ENCODE measurements around the gene PRR5L.

Gene PRR5L

GRCh38 chr11:36507824-36508489, 211.9 kb downstream of the PRR5L start:
- H3K27me3 ChIP-seq (ENCODE audit: control insufficient read depth in 3 of 3, insufficient read depth in 3 of 3, low read depth in 1 of 3, low read length in 3 of 3) = peaks cover 0 to 2% (median 0%) of the 10 kb centered on the region in 3 experiments
- no peak overlapping the region for H4K8ac ChIP-seq (ENCODE audit: low read depth, low read length)
- no peak overlapping the region for H3K18ac ChIP-seq (ENCODE audit: low read length)
- no peak overlapping the region for H2BK5ac ChIP-seq (ENCODE audit: low read length)
- H2AK5ac ChIP-seq (ENCODE audit: low read depth, low read length) = no peak overlapping the region
- peaks cover 1 to 3% of the 10 kb centered on the region in 2 donors for H3K4me1 ChIP-seq (ENCODE audit: control insufficient read depth in 2 of 2, insufficient read depth in 1 of 2, low read depth in 1 of 2, low read length in 2 of 2)
- H3K4ac ChIP-seq (ENCODE audit: low read length) = no peak overlapping the region
- no peak overlapping the region for H3K27ac ChIP-seq (replicated peaks; ENCODE audit: low read length)
- H3K4me3 ChIP-seq (ENCODE audit: low read length in 2 of 2) = peak overlapping the region in 1 of 2 donors; percentile 98
- no peak overlapping the region for H3K9ac ChIP-seq (ENCODE audit: low read depth, low read length, poor library complexity)
- H3K4me2 ChIP-seq (ENCODE audit: insufficient read depth, low read length, poor library complexity, severe bottlenecking) = no peak overlapping the region
- no peak overlapping the region for H2AFZ ChIP-seq (ENCODE audit: low read length)
- peaks cover 0 to 26% of the 10 kb centered on the region in 2 donors for H3K36me3 ChIP-seq (replicated peaks in 1 of 2; ENCODE audit: control insufficient read depth in 2 of 2, insufficient read depth in 2 of 2, low read length in 2 of 2)
- no CpG with 5 or more reads among the region's 7 CpGs for WGBS, 2 donors (ENCODE audit: extremely low coverage in 2 of 2, insufficient read length in 2 of 2, insufficient replicate concordance in 1 of 2)
- no peak for DNase-seq (ENCODE audit: low spot score)
- peaks cover 4% of the 10 kb centered on the region for H3K79me1 ChIP-seq (ENCODE audit: low read depth, low read length)
- H3K23ac ChIP-seq (ENCODE audit: low read depth, low read length, poor library complexity) = no peak overlapping the region
- H2BK15ac ChIP-seq (ENCODE audit: low read length) = no peak overlapping the region
- no peak overlapping the region for H3K14ac ChIP-seq (ENCODE audit: low read length)
- H2BK12ac ChIP-seq (ENCODE audit: low read length) = no peak overlapping the region
- H4K91ac ChIP-seq (ENCODE audit: low read depth, low read length, poor library complexity) = no peak overlapping the region
- peaks cover 0 to 2% of the 10 kb centered on the region in 2 donors for H3K9me3 ChIP-seq (replicated peaks in 1 of 2; ENCODE audit: control insufficient read depth in 2 of 2, insufficient read depth in 1 of 2, low read depth in 1 of 2, low read length in 2 of 2)
- no peak overlapping the region for H2BK120ac ChIP-seq (ENCODE audit: low read depth, low read length)

DNA sequence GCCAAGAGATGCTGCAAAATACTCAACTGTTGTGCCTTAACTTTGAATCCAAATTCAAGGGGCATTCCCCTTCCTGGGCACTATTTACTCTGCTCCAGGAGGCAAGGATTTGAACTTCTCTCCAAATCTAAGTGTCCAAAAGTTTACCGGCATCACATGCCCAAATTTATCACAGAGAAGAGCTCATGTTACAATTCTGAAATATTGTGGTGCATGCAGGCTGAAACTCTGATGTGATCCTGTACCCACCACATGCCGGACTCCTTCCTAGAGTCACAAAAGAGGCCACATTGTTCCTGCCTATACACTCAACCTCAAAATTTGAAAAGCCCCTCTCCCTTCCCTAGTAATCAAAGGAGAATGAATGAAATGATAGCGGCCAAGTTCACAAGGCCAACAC, 212.7 kb downstream of the PRR5L start:
- WGBS, 2 donors (ENCODE audit: extremely low coverage in 2 of 2, insufficient read length in 2 of 2, insufficient replicate concordance in 1 of 2) = no CpG with 5 or more reads among the region's 3 CpGs

GRCh38 chr11:36509201-36509639, 213.1 kb downstream of the PRR5L start:
- Histone ChIP-seq H2BK5ac (ENCODE audit: low read length) (no peak overlapping the region), H3K4me2 (ENCODE audit: insufficient read depth, low read length, poor library complexity, severe bottlenecking) (peak overlapping the region; percentile 59), H3K36me3 (replicated peaks in 1 of 2; ENCODE audit: control insufficient read depth in 2 of 2, insufficient read depth in 2 of 2, low read length in 2 of 2) (peaks cover 0 to 17% of the 10 kb centered on the region in 2 donors), H3K4me3 (ENCODE audit: low read length in 2 of 2) (peak overlapping the region; percentile 96 to 98), H2BK12ac (ENCODE audit: low read length) (no peak overlapping the region), H3K79me1 (ENCODE audit: low read depth, low read length) (peaks cover 4% of the 10 kb centered on the region), H2BK15ac (ENCODE audit: low read length) (no peak overlapping the region), H4K91ac (ENCODE audit: low read depth, low read length, poor library complexity) (no peak overlapping the region), H2AK5ac (ENCODE audit: low read depth, low read length) (no peak overlapping the region), H3K27me3 (ENCODE audit: control insufficient read depth in 3 of 3, insufficient read depth in 3 of 3, low read depth in 1 of 3, low read length in 3 of 3) (peaks cover 0 to 3% (median 0%) of the 10 kb centered on the region in 3 experiments), H2BK120ac (ENCODE audit: low read depth, low read length) (no peak overlapping the region), H2AFZ (ENCODE audit: low read length) (peak overlapping the region; percentile 99), H4K8ac (ENCODE audit: low read depth, low read length) (no peak overlapping the region), H3K27ac (replicated peaks; ENCODE audit: low read length) (no peak overlapping the region), H3K23ac (ENCODE audit: low read depth, low read length, poor library complexity) (peak overlapping the region; percentile 98), H3K9me3 (replicated peaks in 1 of 2; ENCODE audit: control insufficient read depth in 2 of 2, insufficient read depth in 1 of 2, low read depth in 1 of 2, low read length in 2 of 2) (peaks cover 2 to 9% of the 10 kb centered on the region in 2 donors), H3K14ac (ENCODE audit: low read length) (no peak overlapping the region), H3K4me1 (ENCODE audit: control insufficient read depth in 2 of 2, insufficient read depth in 1 of 2, low read depth in 1 of 2, low read length in 2 of 2) (peaks cover 1 to 3% of the 10 kb centered on the region in 2 donors), H3K18ac (ENCODE audit: low read length) (peak overlapping the region; percentile 99), H3K4ac (ENCODE audit: low read length) (no peak overlapping the region), H3K9ac (ENCODE audit: low read depth, low read length, poor library complexity) (peak overlapping the region; percentile 100)
- WGBS, 2 donors (ENCODE audit: extremely low coverage in 2 of 2, insufficient read length in 2 of 2, insufficient replicate concordance in 1 of 2) = no CpG with 5 or more reads among the region's 15 CpGs
- DNase-seq (ENCODE audit: low spot score) = peak; percentile 15

More for the DNA sequence above, 212.7 kb downstream of the PRR5L start:
- Histone ChIP-seq H3K14ac (ENCODE audit: low read length) (no peak overlapping the region), H4K8ac (ENCODE audit: low read depth, low read length) (no peak overlapping the region), H3K9ac (ENCODE audit: low read depth, low read length, poor library complexity) (no peak overlapping the region), H3K79me1 (ENCODE audit: low read depth, low read length) (peaks cover 4% of the 10 kb centered on the region), H3K4me3 (ENCODE audit: low read length in 2 of 2) (peak overlapping the region; percentile 60 to 98), H3K4me2 (ENCODE audit: insufficient read depth, low read length, poor library complexity, severe bottlenecking) (peak overlapping the region; percentile 59), H2BK120ac (ENCODE audit: low read depth, low read length) (no peak overlapping the region), H3K23ac (ENCODE audit: low read depth, low read length, poor library complexity) (no peak overlapping the region), H2AK5ac (ENCODE audit: low read depth, low read length) (no peak overlapping the region), H2BK5ac (ENCODE audit: low read length) (no peak overlapping the region), H2AFZ (ENCODE audit: low read length) (peak overlapping the region; percentile 19), H3K9me3 (replicated peaks in 1 of 2; ENCODE audit: control insufficient read depth in 2 of 2, insufficient read depth in 1 of 2, low read depth in 1 of 2, low read length in 2 of 2) (peaks cover 0 to 4% of the 10 kb centered on the region in 2 donors), H3K27me3 (ENCODE audit: control insufficient read depth in 3 of 3, insufficient read depth in 3 of 3, low read depth in 1 of 3, low read length in 3 of 3) (peaks cover 0 to 2% (median 0%) of the 10 kb centered on the region in 3 experiments), H2BK15ac (ENCODE audit: low read length) (no peak overlapping the region), H4K91ac (ENCODE audit: low read depth, low read length, poor library complexity) (no peak overlapping the region), H3K36me3 (replicated peaks in 1 of 2; ENCODE audit: control insufficient read depth in 2 of 2, insufficient read depth in 2 of 2, low read length in 2 of 2) (peaks cover 0 to 22% of the 10 kb centered on the region in 2 donors), H3K4me1 (ENCODE audit: control insufficient read depth in 2 of 2, insufficient read depth in 1 of 2, low read depth in 1 of 2, low read length in 2 of 2) (peaks cover 1 to 3% of the 10 kb centered on the region in 2 donors), H3K4ac (ENCODE audit: low read length) (no peak overlapping the region), H3K27ac (replicated peaks; ENCODE audit: low read length) (no peak overlapping the region), H2BK12ac (ENCODE audit: low read length) (no peak overlapping the region), H3K18ac (ENCODE audit: low read length) (no peak overlapping the region)
- DNase-seq (ENCODE audit: low spot score) = no peak
